Ishikawa (cell line): ENCODE data around the gene ZNF627.

ENCODE experiments used
- CEBPB ChIP-seq: IDR thresholded peaks from 2 replicates; pipeline ENCODE4 v1.6.1; 2012
- CREB1 ChIP-seq: IDR thresholded peaks from 2 replicates; pipeline ENCODE4 v1.6.1; 2012; ENCODE audit warnings: low read depth
- EP300 ChIP-seq: IDR thresholded peaks from 2 replicates; pipeline ENCODE4 v1.6.1; 2012; ENCODE audit warnings: borderline replicate concordance
- FOXM1 ChIP-seq: IDR thresholded peaks from 2 replicates; pipeline ENCODE4 v1.6.1; 2012; ENCODE audit warnings: low read depth, borderline replicate concordance
- MAX ChIP-seq: IDR thresholded peaks from 2 replicates; pipeline ENCODE4 v1.6.1; 2012
- NFIC ChIP-seq: IDR thresholded peaks from 2 replicates; pipeline ENCODE4 v1.6.1; 2012
- RAD21 ChIP-seq: IDR thresholded peaks from 2 replicates; pipeline ENCODE4 v1.6.1; 2012; ENCODE audit warnings: low read depth
- REST ChIP-seq: IDR thresholded peaks from 2 replicates; pipeline ENCODE4 v1.6.1; 2012; ENCODE audit warnings: low read depth, mild to moderate bottlenecking
- TAF1 ChIP-seq: IDR thresholded peaks from 2 replicates; pipeline ENCODE4 v1.6.1; 2012; ENCODE audit warnings: low read depth, mild to moderate bottlenecking
- USF1 ChIP-seq: IDR thresholded peaks from 2 replicates; pipeline ENCODE4 v1.6.1; 2012
- YY1 ChIP-seq: IDR thresholded peaks from 2 replicates; pipeline ENCODE4 v1.6.1; 2012; ENCODE audit warnings: low read depth

- TF ChIP-seq TAF1: no peak
- TF ChIP-seq NFIC: no peak
- no peak for TF ChIP-seq FOXM1
- TF ChIP-seq EP300: no peak
- no peak for TF ChIP-seq RAD21
- no peak for TF ChIP-seq MAX
- no peak for TF ChIP-seq CEBPB
- TF ChIP-seq USF1: no peak
- TF ChIP-seq YY1: no peak
- no peak for TF ChIP-seq CREB1
- TF ChIP-seq REST: no peak
Observed at GRCh38 chr19:11578258-11579142, 18.8 kb upstream of the ZNF627 start.
